ENCODE data around the gene SCGB1C1.

The SCGB1C1 gene

DNA sequence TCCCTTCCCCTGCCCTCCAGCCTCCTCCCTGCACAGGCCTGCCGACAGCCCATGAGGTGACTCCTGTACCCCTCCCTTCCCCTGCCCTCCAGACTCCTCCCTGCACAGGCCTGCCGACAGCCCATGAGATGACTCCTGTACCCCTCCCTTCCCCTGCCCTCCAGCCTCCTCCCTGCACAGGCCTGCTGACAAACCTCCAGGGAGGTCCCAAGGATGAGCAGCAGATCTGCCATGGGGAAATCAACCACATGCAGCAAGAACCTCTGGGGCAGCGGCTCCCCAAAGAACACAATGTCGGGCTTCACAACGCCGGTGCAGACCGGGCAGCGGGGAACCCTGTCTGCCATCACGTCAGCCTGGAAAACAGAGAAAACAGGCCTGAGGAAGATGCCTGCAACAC is 31.0 kb downstream of the SCGB1C1 start:
- TF ChIP-seq TEAD4 (IDR thresholded peaks at IDR 0.05) (no peak), EGR1 (IDR thresholded peaks at IDR 0.05) (no peak), YY1 (IDR thresholded peaks at IDR 0.05; ENCODE audit: low read depth) (no peak), FOXM1 (IDR thresholded peaks at IDR 0.05; ENCODE audit: borderline replicate concordance, low read depth) (no peak), TCF12 (IDR thresholded peaks at IDR 0.05; ENCODE audit: low read depth) (no peak), NFIC (IDR thresholded peaks at IDR 0.05) (no peak), ZBTB7A (IDR thresholded peaks at IDR 0.05; ENCODE audit: low read depth) (no peak), CEBPB (IDR thresholded peaks at IDR 0.05) (no peak), TAF1 (IDR thresholded peaks at IDR 0.05; ENCODE audit: low read depth) (no peak)
- TF ChIP-seq, protein P1, sequence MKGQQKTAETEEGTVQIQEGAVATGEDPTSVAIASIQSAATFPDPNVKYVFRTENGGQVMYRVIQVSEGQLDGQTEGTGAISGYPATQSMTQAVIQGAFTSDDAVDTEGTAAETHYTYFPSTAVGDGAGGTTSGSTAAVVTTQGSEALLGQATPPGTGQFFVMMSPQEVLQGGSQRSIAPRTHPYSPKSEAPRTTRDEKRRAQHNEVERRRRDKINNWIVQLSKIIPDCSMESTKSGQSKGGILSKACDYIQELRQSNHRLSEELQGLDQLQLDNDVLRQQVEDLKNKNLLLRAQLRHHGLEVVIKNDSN (IDR thresholded peaks at IDR 0.05) = no peak

DNA sequence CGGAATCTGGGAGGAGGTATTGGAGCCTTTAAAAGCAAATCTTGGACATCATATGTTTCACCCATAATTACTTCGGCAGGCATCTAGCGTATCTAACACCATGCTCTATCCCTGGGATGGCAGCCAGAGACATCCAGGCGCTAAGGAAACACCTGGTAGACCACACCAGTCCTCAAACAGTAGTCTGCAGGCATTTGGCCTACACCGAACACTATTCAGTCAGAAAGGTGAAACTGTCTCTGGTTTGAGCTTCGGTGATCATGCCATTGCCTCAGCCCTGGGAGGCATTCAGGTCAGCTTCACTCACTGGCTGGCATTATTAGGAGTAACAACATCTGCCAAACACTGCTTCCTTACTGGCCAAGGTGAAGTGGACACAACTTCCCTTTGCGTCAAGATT is 31.5 kb downstream of the SCGB1C1 start:
- TF ChIP-seq TCF12 (IDR thresholded peaks at IDR 0.05; ENCODE audit: low read depth) (no peak), CREB1 (IDR thresholded peaks at IDR 0.05; ENCODE audit: low read depth) (no peak), YY1 (IDR thresholded peaks at IDR 0.05; ENCODE audit: low read depth) (no peak), TEAD4 (IDR thresholded peaks at IDR 0.05) (no peak), EGR1 (IDR thresholded peaks at IDR 0.05) (no peak), TAF1 (IDR thresholded peaks at IDR 0.05; ENCODE audit: low read depth) (no peak), EP300 (IDR thresholded peaks at IDR 0.05; ENCODE audit: borderline replicate concordance) (no peak), RAD21 (IDR thresholded peaks at IDR 0.05; ENCODE audit: low read depth) (no peak), ZBTB7A (IDR thresholded peaks at IDR 0.05; ENCODE audit: low read depth) (no peak), CEBPB (IDR thresholded peaks at IDR 0.05) (no peak), NFIC (IDR thresholded peaks at IDR 0.05) (no peak), FOXM1 (IDR thresholded peaks at IDR 0.05; ENCODE audit: borderline replicate concordance, low read depth) (no peak)
- TF ChIP-seq, protein P1 (IDR thresholded peaks at IDR 0.05) = no peak
- TF ChIP-seq, protein P2, sequence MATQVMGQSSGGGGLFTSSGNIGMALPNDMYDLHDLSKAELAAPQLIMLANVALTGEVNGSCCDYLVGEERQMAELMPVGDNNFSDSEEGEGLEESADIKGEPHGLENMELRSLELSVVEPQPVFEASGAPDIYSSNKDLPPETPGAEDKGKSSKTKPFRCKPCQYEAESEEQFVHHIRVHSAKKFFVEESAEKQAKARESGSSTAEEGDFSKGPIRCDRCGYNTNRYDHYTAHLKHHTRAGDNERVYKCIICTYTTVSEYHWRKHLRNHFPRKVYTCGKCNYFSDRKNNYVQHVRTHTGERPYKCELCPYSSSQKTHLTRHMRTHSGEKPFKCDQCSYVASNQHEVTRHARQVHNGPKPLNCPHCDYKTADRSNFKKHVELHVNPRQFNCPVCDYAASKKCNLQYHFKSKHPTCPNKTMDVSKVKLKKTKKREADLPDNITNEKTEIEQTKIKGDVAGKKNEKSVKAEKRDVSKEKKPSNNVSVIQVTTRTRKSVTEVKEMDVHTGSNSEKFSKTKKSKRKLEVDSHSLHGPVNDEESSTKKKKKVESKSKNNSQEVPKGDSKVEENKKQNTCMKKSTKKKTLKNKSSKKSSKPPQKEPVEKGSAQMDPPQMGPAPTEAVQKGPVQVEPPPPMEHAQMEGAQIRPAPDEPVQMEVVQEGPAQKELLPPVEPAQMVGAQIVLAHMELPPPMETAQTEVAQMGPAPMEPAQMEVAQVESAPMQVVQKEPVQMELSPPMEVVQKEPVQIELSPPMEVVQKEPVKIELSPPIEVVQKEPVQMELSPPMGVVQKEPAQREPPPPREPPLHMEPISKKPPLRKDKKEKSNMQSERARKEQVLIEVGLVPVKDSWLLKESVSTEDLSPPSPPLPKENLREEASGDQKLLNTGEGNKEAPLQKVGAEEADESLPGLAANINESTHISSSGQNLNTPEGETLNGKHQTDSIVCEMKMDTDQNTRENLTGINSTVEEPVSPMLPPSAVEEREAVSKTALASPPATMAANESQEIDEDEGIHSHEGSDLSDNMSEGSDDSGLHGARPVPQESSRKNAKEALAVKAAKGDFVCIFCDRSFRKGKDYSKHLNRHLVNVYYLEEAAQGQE (IDR thresholded peaks at IDR 0.05; ENCODE audit: low read depth) = no peak
- TF ChIP-seq, protein P3, sequence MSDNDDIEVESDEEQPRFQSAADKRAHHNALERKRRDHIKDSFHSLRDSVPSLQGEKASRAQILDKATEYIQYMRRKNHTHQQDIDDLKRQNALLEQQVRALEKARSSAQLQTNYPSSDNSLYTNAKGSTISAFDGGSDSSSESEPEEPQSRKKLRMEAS (IDR thresholded peaks at IDR 0.05) = no peak

DNA sequence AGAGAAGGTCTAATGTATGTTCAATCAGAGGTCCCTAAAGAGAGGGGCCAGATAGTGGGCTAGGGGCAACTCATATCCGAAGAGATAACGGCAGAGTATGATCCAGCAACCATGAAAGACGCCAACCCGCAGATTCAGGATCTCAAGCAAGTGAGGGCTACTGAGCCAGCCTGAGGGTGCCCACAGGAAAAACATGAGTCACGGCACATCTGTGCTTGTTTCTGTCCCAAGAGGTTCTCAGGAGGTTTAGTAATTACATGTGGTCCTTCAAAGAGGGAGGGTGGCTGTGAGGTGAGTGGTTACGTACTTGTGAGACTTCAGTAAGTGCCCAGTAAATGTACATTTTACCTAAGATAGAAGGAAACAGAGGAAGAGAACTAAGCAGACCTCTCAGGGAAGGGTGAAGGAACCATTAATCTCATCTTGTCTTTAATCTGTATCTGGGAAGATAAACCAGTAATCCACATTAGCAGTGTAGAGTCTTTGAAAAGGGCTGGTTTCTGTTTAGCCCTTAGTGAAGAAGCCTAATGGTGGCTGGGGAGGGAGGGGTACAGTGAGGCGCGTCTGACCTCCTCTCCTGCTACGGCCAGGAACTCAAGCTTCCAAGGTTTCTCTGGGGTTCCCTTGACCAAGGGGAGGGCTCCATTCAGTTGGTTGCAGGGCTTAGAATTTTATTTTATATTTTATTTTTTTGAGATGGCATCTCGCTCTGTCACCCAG is 33.0 kb downstream of the SCGB1C1 start:
- TF ChIP-seq NFIC (IDR thresholded peaks at IDR 0.05) = no peak
- TF ChIP-seq, protein P2 (IDR thresholded peaks at IDR 0.05; ENCODE audit: low read depth) = no peak
- TF ChIP-seq TEAD4 (IDR thresholded peaks at IDR 0.05) = no peak
- no peak for TF ChIP-seq ZBTB7A (IDR thresholded peaks at IDR 0.05; ENCODE audit: low read depth)
- no peak for TF ChIP-seq FOXM1 (IDR thresholded peaks at IDR 0.05; ENCODE audit: borderline replicate concordance, low read depth)
- TF ChIP-seq, protein P3 (IDR thresholded peaks at IDR 0.05) = no peak
- no peak for TF ChIP-seq YY1 (IDR thresholded peaks at IDR 0.05; ENCODE audit: low read depth)
- TF ChIP-seq CREB1 (IDR thresholded peaks at IDR 0.05; ENCODE audit: low read depth) = no peak
- TF ChIP-seq, protein P1 (IDR thresholded peaks at IDR 0.05) = no peak
- no peak for TF ChIP-seq RAD21 (IDR thresholded peaks at IDR 0.05; ENCODE audit: low read depth)
- no peak for TF ChIP-seq EP300 (IDR thresholded peaks at IDR 0.05; ENCODE audit: borderline replicate concordance)

DNA sequence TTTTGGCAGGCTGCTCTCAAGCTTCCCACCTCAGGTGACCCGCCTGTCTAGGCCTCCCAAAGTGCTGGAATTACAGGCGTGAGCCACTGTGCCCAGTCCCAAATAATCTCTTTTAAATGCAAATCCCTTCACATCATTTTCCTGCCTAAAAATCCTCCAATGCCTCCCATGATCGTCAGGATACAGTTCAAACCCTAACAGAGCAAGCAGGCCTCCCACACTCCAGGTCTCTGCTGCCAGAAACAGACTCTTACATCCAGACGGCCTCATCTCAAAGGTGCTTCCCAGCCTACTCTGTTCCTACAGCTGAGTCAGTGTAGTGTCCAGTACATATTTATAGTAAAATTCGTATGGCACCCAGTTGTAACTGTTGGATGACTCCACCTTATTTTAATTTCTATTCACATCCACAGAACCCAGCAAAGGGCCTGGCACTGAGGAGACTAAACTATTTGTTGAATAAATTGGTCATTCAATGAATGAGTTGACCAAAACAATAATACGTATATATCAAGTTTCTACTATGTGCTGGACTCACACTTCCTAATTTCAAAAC is 35.0 kb downstream of the SCGB1C1 start:
- TF ChIP-seq, protein P1 (IDR thresholded peaks at IDR 0.05) = no peak
- TF ChIP-seq CEBPB (IDR thresholded peaks at IDR 0.05) = no peak
- no peak for TF ChIP-seq EGR1 (IDR thresholded peaks at IDR 0.05)
- TF ChIP-seq ZBTB7A (IDR thresholded peaks at IDR 0.05; ENCODE audit: low read depth) = no peak
- no peak for TF ChIP-seq TEAD4 (IDR thresholded peaks at IDR 0.05)
- no peak for TF ChIP-seq CREB1 (IDR thresholded peaks at IDR 0.05; ENCODE audit: low read depth)
- TF ChIP-seq FOXM1 (IDR thresholded peaks at IDR 0.05; ENCODE audit: borderline replicate concordance, low read depth) = no peak
- TF ChIP-seq EP300 (IDR thresholded peaks at IDR 0.05; ENCODE audit: borderline replicate concordance) = no peak
- TF ChIP-seq, protein P2 (IDR thresholded peaks at IDR 0.05; ENCODE audit: low read depth) = no peak
- TF ChIP-seq, protein P3 (IDR thresholded peaks at IDR 0.05) = no peak
- no peak for TF ChIP-seq TCF12 (IDR thresholded peaks at IDR 0.05; ENCODE audit: low read depth)
- TF ChIP-seq YY1 (IDR thresholded peaks at IDR 0.05; ENCODE audit: low read depth) = no peak
- TF ChIP-seq RAD21 (IDR thresholded peaks at IDR 0.05; ENCODE audit: low read depth) = no peak
- TF ChIP-seq TAF1 (IDR thresholded peaks at IDR 0.05; ENCODE audit: low read depth) = no peak
- no peak for TF ChIP-seq NFIC (IDR thresholded peaks at IDR 0.05)

All from Ishikawa (cell line).